ENCODE results near the gene BRD3OS.

BRD3OS gene

DNA sequence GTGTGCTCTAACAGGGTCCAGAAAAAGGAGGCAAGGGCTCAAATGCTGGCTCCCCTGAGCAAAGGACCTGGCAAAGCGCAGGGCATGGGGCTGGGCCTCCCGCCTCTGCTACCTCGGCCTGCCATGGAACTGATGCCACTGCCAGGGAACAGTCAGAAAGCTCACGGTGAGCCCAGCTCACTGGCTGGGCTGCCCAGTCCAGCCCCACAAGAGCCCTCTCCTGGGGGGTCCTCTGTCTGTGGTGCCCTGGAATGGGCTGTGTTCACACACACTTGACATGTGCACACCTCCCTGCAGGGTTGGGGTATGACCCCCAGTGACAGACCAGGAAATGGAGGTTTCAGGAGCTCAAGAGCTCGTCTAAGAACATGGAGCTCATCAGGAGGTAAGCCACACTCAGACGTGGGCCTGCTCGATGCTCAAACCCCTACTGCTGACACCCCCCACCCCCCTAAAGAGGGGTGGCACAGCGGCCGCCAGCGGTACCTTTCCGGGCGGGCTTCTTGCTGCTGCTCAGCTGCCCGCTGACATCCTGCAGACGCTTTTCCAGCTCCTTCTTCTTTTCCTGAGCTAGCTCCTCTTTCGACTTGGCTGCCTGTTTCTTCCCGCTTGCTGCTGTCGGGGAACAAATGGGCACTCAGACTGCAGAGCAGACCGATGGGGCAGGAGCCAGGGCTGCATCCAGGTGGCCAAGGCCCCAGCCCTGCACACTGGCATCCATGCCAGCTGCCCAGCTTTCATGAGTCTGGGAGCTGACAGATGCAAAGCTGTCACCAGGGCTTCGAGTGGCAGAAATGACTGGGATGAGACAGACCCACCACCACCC, 9.1 kb downstream of the BRD3OS start:
- DNase-seq (ENCODE audit: low read depth in 2 of 2) = no peak

DNA sequence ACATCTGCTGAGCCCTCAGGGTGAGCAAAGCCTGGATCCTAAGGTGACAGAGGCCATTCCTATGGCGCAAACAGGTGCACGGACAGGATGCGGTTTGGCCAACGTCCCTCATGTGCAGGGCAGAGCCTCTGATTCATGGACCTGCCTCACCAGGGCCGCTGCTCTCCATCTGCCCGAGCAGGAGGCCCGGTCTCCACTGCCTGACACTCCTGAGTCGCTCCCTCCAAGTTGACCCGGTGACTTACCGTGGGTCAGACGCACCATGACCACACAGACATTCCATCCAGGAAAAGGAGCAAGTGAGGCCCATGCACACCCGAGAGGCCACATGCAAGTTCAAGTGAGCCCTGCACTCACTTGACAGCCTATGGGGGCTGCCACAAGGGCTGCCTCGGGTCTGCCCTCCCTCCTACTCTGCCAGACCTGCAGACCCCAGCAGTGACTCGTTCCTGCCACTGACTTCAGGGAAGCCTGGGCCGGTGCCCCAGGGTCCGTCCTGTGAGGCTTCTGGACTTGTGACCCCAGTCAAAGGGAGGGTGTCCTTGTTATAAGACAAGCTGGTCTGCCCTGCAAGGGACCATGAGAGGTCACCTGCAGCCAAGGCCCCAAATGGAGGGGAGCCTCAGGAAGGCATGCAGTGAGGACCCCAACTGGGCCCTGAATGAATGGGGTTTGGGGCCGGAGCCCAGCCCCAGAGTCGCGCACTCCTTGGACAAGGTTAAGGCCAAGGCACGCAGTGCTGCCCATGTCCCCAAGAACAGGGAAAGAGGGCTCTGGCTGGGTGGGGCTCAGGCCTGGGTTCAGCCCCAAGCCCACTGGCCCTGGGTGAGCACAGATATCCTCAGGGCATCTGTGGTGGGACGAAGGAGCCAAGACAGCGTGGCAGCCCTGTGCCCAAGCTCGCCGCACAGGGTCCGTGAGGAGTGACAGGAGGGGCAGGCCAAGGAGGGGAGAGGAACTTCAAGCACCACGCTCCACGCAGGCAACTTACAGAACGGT, 10.1 kb downstream of the BRD3OS start:
- DNase-seq (ENCODE audit: low read depth in 2 of 2) = no peak

DNA sequence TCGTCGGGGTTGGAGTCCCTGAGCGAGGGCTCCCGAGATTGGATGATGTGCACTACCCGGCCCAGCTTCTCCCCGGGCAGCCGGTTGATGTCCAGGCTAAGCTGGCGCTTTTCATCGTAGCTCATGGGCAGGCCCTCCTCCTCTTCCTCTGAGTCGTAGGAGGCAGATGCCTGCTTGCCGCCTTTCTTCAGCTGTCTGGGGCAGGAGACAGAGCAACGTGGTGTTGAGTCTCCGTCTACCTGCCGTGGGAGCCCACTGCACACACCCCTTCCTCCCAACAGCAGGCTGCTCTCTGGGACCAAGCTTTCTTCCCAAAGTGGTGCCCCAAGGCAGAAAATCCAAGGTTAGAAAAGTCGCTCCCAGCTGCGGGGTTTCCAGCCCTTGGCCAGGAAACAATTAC, 10.8 kb downstream of the BRD3OS start:
- DNase-seq (ENCODE audit: low read depth in 2 of 2) = no peak

GRCh38 chr9:134037641-134038040, 12.4 kb downstream of the BRD3OS start:
- DNase-seq (ENCODE audit: low read depth in 2 of 2) = no peak

DNA sequence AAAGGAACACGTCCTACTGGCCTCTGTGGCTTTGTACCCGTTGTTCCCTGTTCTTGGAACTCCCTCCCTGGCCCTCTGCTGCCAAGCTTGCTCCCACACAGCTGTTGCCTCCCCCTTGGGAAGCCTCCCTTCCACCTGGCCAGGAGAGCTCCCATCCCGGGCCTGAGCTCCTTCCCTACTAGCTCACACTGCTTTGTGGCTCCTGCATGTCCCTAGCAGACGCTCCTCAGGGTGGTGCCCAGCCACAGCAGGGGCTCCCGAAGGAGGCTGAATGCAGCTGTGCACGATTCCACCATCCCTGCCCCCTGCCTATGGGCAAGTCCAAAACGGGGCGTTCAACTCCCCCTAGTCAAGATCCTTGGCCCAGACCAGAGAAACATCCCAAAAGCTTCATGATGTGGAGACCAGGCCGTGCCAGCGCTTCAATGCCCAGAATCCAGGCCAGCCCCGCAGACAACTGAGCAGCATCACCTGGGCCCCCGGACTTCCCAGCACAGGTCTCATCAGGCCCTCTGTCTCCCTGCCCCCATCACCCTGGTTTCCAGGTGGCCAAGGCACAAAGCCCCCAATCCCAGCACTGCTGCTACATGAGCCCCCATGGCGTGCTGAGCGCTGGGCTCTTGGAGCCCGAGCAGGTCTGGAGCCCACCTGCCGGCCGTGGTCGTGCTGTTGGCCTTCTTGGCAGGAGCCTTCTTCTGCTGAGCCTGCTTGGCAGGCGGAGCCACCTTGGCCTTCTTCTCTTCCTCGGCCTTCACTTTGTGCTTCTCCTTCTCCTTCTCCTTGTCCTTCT, 14.3 kb downstream of the BRD3OS start:
- no peak for DNase-seq (ENCODE audit: low read depth in 2 of 2)

GRCh38 chr9:134040176-134040565, 14.9 kb downstream of the BRD3OS start:
- no peak for DNase-seq (ENCODE audit: low read depth in 2 of 2)

DNA sequence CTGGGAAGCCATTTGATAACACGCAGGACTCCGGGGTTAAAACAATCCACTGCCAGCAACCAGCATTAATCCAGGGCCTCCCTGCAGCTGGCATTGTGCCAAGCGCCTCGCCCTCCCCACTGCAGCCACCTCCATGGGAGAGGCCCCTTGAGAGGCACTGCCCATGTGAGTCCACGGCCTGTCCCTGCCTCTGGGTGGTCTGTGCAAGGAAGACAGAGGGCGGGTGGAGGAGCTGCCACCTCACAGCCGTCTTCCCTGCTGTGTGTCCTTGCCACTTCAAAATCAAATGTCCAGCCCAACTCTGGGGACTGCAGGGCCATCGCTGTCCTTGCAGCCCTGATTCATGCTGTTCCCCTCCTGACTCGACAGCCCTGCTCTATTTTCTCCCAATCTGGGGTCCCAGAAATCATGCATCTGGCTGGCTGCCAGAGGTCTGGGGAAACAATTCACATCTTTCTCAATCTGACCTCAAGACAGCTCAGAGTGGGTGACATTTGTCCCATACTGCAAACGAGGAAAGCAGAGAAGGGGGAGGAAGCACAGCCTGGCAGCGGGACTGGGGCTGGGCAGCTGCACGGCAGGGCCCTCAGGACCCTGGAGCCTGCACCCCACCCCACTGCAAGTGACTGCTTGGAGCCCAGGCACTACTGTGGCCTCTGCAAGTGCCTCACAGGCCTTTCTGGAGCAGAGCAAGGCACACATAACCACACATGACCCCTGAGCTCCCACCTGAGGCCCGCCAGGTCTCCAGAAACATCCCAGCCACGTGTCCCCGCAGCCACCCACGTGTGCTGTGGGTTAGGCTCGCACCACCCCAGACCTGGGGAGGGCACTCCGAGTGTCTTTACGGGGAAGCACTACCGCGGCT, 15.7 kb downstream of the BRD3OS start:
- no peak for DNase-seq (ENCODE audit: low read depth in 2 of 2)

GRCh38 chr9:134041649-134041962, 16.3 kb downstream of the BRD3OS start:
- DNase-seq (ENCODE audit: low read depth in 2 of 2) = no peak

GRCh38 chr9:134043531-134043988, 18.3 kb downstream of the BRD3OS start:
- no peak for DNase-seq (ENCODE audit: low read depth in 2 of 2)

DNA sequence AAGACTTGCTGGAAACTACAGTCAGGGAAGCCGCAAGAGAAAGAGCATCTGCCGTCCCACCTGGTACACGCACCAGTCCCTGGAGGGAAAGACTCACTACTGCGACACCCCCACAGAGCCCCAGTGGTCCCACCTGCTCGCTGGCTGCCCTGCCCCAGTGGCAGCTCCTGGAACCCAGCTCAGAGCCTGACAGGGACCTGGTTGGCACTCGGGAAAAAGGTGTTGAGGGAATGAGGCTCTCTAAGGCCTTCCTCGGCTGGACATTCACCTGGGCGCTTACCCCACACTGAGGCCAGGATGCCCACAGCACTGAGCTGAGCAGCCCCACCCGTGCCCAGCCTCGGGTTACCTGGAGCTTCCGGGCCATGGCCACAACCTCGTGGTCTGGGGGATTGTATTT, 19.7 kb downstream of the BRD3OS start:
- DNase-seq (ENCODE audit: low read depth in 2 of 2) = no peak

- DNase-seq (ENCODE audit: low read depth in 2 of 2) = no peak
Observed at GRCh38 chr9:134045841-134046544, 20.7 kb downstream of the BRD3OS start.

GRCh38 chr9:134046894-134047681, 21.8 kb downstream of the BRD3OS start:
- DNase-seq (ENCODE audit: low read depth in 2 of 2) = no peak

DNA sequence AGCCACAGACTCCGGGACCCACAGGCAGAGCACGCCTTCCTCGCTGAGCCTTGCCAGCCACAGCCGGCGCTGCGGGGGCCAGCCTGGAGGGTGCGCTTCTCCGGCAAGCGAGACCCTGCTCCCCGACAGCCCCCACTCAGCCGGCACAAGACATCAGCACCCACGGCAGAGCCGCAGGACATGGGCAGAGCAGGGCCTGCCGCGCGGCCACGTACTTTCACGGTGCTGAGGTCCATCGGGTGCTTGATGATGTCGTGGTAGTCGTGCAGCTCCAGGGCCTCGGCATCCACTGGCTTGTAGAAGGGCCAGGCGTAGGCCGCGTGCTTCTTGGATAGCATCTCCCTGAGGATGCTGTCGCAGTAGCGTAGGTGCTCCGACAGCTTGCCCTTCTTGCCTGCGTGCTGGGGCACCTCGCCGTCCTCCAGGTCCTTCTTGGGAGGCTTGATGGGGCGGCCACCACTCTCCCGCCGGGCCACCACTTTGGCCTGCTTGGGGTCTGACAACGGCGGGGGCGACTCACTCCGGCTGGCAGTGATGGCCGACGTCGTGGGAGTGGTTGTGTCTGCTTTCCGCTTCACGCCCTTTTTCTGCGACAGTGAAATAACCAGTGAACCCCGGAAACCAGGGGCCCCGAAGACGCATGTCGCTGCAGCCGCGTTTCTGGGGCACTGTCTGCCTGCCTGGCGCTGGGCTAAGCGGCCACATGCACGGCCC, 22.7 kb downstream of the BRD3OS start:
- no peak for DNase-seq (ENCODE audit: low read depth in 2 of 2)

DNA sequence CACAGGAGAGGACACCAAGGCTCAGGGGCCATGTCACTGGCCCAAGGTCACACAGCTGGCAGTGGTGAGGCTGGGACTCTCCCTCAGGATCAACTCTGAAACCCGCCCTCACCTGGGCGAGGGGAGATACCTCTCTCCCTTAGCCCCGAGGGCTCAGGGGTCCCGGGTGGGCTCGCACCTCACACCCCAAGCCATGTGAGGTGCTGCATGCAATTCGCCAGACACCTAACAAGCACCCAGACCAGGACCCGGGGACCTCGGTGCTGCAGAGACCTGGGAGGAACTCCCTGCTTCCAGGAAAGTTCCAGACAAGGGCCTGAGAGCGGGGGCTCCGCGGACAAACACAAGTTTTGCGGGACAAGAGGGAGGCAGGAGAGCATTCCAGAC, 23.3 kb downstream of the BRD3OS start:
- no peak for DNase-seq (ENCODE audit: low read depth in 2 of 2)

DNA sequence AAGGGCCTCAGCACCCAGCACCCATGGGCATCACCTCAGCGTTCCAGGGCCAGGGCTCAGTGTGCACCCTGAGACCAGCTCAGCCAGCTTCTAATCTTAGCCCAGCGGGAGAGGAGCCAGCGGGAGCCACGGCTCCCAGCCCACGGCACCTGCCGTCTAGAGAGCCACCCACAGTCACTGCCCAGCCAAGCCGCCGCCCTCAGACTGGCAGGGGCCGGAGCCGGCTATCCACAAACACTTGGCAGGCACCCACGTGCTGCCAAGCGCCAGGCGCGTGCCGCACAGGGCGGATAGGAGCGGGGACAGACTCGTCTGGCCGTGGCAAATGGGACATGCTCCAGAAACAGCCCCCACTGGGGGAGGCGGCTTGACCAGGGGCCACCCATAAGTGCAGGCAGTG, 24.0 kb downstream of the BRD3OS start:
- no peak for DNase-seq (ENCODE audit: low read depth in 2 of 2)

DNA sequence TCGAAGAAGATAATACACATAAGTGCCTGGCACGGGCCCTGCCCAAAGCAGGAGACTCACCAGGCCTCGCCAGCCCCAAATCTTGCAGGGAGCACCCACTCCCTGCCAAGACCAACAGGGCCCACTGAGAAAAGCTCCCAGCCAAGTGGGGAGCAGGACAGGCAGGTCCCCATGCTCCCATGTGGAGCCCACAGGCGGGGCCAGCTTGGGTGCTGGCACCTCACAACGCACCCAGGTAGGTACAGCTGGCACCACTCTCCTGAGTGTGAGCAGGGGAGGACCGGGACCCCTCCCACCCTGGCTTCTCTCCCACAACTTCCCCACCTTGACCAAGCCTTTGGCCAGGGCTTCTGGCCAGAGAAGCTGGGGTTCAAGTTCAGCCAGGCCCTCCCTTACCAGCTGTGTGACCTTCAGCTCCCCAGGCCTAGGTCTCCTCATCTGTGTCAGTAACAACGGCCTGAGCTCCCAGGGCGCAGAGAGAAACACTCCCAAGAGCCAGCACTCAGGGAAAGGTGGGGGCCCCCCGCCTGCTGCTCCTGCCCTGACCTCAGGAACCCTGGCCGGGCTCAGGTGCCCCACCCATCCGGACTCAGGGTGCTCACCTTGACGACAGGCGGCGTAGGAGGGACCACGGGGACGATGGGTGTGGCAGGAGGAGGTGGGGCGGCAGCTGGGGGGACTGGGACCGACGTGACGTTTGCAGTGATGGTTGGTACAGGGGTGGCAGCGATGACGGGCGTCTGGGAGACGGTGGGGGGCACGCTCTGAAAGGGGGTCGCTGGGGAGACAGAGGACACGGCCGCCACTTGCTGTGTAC, 24.7 kb downstream of the BRD3OS start:
- no peak for DNase-seq (ENCODE audit: low read depth in 2 of 2)

- no peak for DNase-seq (ENCODE audit: low read depth in 2 of 2)
Observed at GRCh38 chr9:134050726-134051125, 25.4 kb downstream of the BRD3OS start.

DNA sequence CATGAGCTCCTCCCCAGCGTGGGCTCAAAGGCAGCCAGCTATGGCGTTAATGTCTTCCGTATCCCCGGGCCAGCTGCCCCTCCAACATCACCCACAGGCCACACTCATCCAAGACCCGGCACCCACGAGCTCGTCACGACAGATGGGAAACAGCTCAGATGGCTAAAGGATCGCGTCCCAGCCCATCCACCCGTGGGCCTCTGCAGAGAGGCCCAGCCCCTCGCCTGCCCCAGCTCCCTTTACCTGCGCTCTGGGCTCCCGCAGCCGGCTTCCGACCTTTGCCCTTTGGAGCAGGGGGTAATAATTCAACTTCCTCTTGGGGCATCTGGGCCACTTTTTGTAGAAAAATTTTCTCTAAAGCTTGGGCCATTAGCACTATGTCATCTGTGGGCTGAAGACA, 26.0 kb downstream of the BRD3OS start:
- DNase-seq (ENCODE audit: low read depth in 2 of 2) = no peak
